ENCODE measurements around the gene SUOX.
A peak's percentile ranks its signal among the peaks of the same experiment; 100 is the strongest.
"Not testable (repeated sequence)": the region's sequence is repeated elsewhere in the genome, so short reads cannot be mapped to it uniquely, and the experiment has no call there.

SUOX gene

DNA sequence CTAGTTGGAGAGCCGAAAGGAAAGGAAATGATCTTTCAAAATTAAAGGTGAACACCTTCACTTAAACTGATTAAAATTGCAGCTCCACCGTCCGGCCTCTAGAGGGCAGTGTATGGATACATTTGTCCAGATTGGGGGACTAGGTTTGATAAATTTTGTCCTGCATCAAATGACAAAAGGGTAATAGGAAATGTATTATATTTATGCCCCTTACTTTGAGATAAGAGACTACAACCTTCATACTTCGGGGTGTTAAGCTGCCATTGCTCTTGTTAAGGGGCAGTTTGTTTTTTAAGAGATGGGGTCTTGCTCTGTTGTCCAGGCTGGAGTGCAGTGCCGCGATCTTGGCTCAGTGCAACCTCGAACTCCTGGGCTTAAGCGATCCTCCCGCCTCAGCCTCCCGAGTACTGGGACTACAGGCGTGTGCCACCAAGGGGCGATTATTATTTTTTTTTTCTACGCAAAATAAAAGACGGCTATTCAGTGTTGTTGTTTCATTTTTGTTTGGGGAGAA is 818 bp upstream of the SUOX start:
- peak; percentile 52 for DNase-seq (ENCODE audit: low spot score)
- Mint-ChIP-seq H3K36me3 (ENCODE audit: low read depth) (peaks cover 31% of the 10 kb centered on the region), H3K4me1 (ENCODE audit: low read depth) (peaks cover 32% of the 10 kb centered on the region), H3K9me3 (no peaks in the 10 kb centered on the region), H3K4me3 (peak overlapping the region; percentile 87), H3K27me3 (ENCODE audit: low read depth) (no peaks in the 10 kb centered on the region), H3K27ac (peak overlapping the region; percentile 57)

- H3K9me3 Mint-ChIP-seq, result no peaks in the 10 kb centered on the region
- no peaks in the 10 kb centered on the region for H3K27me3 Mint-ChIP-seq (ENCODE audit: low read depth)
- H3K4me3 Mint-ChIP-seq, result peak overlapping the region; percentile 87
- peaks cover 32% of the 10 kb centered on the region for H3K4me1 Mint-ChIP-seq (ENCODE audit: low read depth)
- DNase-seq (ENCODE audit: low spot score), result no peak
- peaks cover 23% of the 10 kb centered on the region for H3K36me3 Mint-ChIP-seq (ENCODE audit: low read depth)
- H3K27ac Mint-ChIP-seq, result peak overlapping the region; percentile 15
These were observed 421 bp downstream of the SUOX start for GRCh38 chr12:55997535-55997859.

DNA sequence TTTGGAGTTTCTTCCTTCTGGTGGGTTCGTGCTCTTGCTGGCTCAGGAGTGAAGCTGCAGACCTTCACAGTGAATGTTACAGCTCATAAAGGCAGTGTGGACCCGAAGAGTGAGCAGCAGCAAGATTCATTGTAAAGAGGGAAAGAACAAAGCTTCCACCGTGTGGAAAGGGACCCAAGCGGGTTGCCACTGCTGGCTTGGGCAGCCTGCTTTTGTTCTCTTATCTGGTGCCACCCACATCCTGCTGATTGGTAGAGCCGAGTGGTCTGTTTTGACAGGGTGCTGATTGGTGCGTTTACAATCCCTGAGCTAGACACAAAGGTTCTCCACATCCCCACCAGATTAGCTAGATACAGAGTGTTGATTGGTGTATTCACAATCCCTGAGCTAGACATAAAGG is 2.4 kb downstream of the SUOX start:
- DNase-seq (ENCODE audit: low spot score); H3K9me3 Mint-ChIP-seq; H3K27me3 Mint-ChIP-seq (ENCODE audit: low read depth); H3K36me3 Mint-ChIP-seq (ENCODE audit: low read depth): not testable (repeated sequence)
- peak overlapping the region; percentile 14 for H3K4me3 Mint-ChIP-seq
- H3K4me1 Mint-ChIP-seq (ENCODE audit: low read depth), result peaks cover 28% of the 10 kb centered on the region
- peak overlapping the region; percentile 47 for H3K27ac Mint-ChIP-seq

DNA sequence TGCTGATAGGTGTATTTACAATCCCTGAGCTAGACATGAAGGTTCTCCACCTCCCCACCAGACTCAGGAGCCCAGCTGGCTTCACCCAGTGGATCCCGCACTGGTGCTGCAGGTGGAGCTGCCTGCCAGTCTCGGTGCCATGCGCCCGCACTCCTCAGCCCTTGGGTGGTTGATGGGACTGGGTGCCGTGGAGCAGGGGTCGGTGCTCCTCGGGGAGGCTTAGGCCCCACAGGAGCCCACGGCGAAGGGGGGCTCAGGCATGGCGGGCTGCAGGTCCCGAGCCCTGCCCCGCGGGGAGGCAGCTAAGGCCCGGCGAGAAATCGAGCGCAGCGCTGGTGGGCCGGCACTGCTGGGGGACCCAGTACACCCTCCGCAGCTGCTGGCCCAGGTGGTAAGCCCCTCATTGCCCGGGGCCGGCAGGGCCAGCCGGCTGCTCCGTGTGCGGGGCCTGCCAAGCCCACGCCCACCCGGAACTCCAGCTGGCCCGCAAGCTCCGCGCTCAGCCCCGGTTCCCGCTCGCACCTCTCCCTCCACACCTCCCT is 3.0 kb downstream of the SUOX start:
- H3K27me3 Mint-ChIP-seq (ENCODE audit: low read depth); H3K27ac Mint-ChIP-seq; H3K36me3 Mint-ChIP-seq (ENCODE audit: low read depth); H3K9me3 Mint-ChIP-seq; DNase-seq (ENCODE audit: low spot score); H3K4me3 Mint-ChIP-seq: not testable (repeated sequence)
- peaks cover 28% of the 10 kb centered on the region for H3K4me1 Mint-ChIP-seq (ENCODE audit: low read depth)

GRCh38 chr12:56001487-56002100 is 4.5 kb downstream of the SUOX start:
- no peak for DNase-seq (ENCODE audit: low spot score)
- Mint-ChIP-seq H3K27ac (no peak overlapping the region), H3K36me3 (ENCODE audit: low read depth) (peaks cover 7% of the 10 kb centered on the region), H3K4me3 (no peak overlapping the region), H3K27me3 (ENCODE audit: low read depth) (no peaks in the 10 kb centered on the region), H3K4me1 (ENCODE audit: low read depth) (peaks cover 23% of the 10 kb centered on the region), H3K9me3 (no peaks in the 10 kb centered on the region)

DNA sequence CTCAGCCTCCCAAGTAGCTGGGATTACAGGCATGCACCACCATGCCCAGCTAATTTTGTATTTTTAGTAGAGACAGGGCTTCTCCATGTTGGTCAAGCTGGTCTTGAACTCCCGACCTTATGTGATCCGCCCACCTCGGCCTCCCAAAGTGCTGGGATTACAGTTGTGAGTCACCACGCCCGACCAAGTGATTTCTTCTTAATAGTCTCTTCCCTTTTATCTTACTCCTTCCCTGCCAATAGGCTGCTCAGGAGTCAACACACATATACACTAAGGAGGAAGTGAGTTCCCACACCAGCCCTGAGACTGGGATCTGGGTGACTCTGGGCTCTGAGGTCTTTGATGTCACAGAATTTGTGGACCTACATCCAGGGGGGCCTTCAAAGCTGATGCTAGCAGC is 6.3 kb downstream of the SUOX start:
- H3K4me1 Mint-ChIP-seq (ENCODE audit: low read depth), result peaks cover 21% of the 10 kb centered on the region
- not testable (repeated sequence) for H3K27me3 Mint-ChIP-seq (ENCODE audit: low read depth); H3K4me3 Mint-ChIP-seq; H3K36me3 Mint-ChIP-seq (ENCODE audit: low read depth); H3K27ac Mint-ChIP-seq; H3K9me3 Mint-ChIP-seq; DNase-seq (ENCODE audit: low spot score)

DNA sequence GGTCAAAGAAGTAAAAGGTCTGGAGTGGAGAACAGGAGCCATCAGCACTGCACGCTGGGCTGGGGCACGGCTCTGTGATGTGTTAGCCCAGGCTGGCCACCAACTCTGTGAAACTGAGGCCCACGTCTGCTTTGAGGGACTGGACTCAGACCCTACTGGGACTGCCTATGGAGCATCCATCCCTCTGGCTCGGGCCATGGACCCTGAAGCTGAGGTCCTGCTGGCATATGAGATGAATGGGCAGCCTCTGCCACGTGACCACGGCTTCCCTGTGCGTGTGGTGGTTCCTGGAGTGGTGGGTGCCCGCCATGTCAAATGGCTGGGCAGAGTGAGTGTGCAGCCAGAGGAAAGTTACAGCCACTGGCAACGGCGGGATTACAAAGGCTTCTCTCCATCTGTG is 7.1 kb downstream of the SUOX start:
- Mint-ChIP-seq H3K4me1 (ENCODE audit: low read depth) (peaks cover 22% of the 10 kb centered on the region), H3K27ac (peak overlapping the region; percentile 26), H3K36me3 (ENCODE audit: low read depth) (peaks cover 7% of the 10 kb centered on the region), H3K4me3 (no peak overlapping the region), H3K9me3 (no peaks in the 10 kb centered on the region), H3K27me3 (ENCODE audit: low read depth) (no peaks in the 10 kb centered on the region)
- no peak for DNase-seq (ENCODE audit: low spot score)

GRCh38 chr12:56007564-56008559 is 10.8 kb downstream of the SUOX start:
- no peaks in the 10 kb centered on the region for H3K27me3 Mint-ChIP-seq (ENCODE audit: low read depth)
- H3K27ac Mint-ChIP-seq, result peak overlapping the region; percentile 80
- H3K9me3 Mint-ChIP-seq, result no peaks in the 10 kb centered on the region
- H3K4me1 Mint-ChIP-seq (ENCODE audit: low read depth), result peaks cover 23% of the 10 kb centered on the region
- H3K4me3 Mint-ChIP-seq, result peak overlapping the region; percentile 82
- H3K36me3 Mint-ChIP-seq (ENCODE audit: low read depth), result peaks cover 1% of the 10 kb centered on the region
- peak; percentile 23 for DNase-seq (ENCODE audit: low spot score)

DNA sequence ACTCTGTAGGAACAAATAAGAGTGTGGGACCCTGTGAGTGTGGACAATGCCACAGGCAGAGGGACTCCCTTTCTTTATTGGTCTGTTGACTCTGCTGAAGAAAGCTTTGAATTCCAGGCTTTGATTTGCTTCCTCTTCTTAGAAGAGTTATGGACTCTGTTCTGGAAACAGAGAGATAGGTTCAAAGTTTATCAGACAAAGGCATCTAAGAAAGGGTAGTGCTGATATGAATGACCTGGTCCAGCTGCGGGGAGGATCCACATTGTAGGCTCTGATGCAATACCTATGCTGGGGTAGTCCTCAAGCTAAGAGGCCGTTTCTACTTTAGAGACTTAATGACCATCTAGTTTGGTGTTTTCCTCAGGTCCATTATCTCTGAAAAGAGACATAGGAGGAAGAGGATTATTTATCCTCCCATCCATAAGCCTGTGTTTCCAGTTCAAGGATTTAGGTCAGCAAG is 13.1 kb downstream of the SUOX start:
- Mint-ChIP-seq H3K36me3 (ENCODE audit: low read depth) (peaks cover 1% of the 10 kb centered on the region), H3K27me3 (ENCODE audit: low read depth) (no peaks in the 10 kb centered on the region), H3K27ac (no peak overlapping the region), H3K4me3 (no peak overlapping the region), H3K9me3 (no peaks in the 10 kb centered on the region), H3K4me1 (ENCODE audit: low read depth) (peaks cover 25% of the 10 kb centered on the region)
- no peak for DNase-seq (ENCODE audit: low spot score)

DNA sequence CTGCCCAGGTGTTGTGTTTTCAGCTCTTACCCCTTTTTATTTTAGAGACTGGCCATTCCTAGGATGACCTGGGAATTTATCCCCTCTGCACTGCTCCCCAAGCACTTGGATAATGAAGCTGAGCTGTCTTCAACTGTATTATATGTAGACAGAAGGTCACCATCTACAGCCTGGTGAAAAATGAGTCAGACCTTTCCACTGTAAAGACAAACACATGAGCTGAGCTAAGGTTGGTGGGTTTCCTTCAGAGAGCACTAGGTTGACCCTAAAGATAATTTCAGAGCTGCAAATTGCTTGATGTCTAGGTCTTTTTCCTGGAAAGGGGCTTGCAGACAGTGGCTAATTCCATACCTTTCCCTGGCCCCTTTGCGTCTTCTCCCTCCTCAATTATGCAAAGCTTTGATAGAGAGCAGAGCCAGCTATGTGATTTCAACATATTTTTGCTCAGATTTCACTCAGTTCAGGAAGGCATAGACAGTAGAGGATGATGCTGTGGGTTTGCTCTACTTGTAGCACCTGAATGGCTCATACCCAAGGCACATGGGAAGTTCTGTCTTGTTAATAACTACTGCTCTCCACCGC is 14.5 kb downstream of the SUOX start:
- Mint-ChIP-seq H3K4me1 (ENCODE audit: low read depth) (peaks cover 30% of the 10 kb centered on the region), H3K4me3 (no peak overlapping the region)

DNA sequence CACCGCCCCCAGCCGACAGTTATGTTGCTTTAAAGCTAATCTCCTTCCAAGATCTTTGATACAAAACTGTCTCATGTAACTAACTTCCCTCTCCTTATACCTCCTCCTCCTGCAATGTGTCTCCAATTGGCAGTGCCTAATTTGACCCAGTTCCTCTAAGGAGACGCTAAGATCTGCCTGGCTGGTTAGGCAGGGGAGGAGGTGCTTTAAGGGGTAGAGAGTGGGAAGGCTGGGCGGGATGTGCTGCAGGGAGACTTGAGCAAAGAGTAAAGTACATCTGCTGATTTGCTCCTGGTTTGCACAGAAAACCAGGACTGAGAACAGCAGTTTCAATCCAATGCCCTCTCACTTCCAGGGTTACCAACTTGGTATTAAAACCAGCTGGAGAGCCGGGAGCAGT is 16.4 kb downstream of the SUOX start:
- Mint-ChIP-seq H3K4me1 (ENCODE audit: low read depth) (peaks cover 21% of the 10 kb centered on the region), H3K4me3 (no peak overlapping the region), H3K9me3 (no peaks in the 10 kb centered on the region), H3K27ac (no peak overlapping the region), H3K36me3 (ENCODE audit: low read depth) (peaks cover 1% of the 10 kb centered on the region), H3K27me3 (ENCODE audit: low read depth) (no peaks in the 10 kb centered on the region)
- DNase-seq (ENCODE audit: low spot score), result no peak

More for the DNA sequence above, 14.5 kb downstream of the SUOX start:
- H3K36me3 Mint-ChIP-seq (ENCODE audit: low read depth), result peaks cover 1% of the 10 kb centered on the region
- H3K27me3 Mint-ChIP-seq (ENCODE audit: low read depth), result no peaks in the 10 kb centered on the region
- H3K9me3 Mint-ChIP-seq, result no peaks in the 10 kb centered on the region
- no peak overlapping the region for H3K27ac Mint-ChIP-seq
- DNase-seq (ENCODE audit: low spot score), result no peak

DNA sequence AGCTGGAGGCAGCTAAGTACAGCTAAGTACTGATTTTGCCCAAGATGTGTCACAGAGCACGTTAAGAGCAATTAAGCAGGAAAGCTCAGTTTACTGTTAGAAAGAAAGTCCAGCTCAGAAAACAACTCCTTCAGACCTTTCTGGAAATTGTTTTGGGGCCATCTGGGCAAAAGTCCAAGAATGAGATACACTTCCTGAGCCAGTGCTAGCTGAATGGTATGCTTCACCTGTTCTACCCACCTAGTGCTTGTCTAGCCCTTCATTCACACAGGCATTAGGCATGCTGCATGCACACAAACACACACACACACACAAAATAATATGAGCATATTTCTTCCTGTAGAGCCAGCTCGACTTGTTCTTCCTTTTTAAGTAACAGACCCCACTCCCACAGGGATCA is 17.1 kb downstream of the SUOX start:
- Mint-ChIP-seq H3K27me3 (ENCODE audit: low read depth) (no peaks in the 10 kb centered on the region), H3K9me3 (no peaks in the 10 kb centered on the region), H3K36me3 (ENCODE audit: low read depth) (peaks cover 1% of the 10 kb centered on the region), H3K4me3 (no peak overlapping the region), H3K4me1 (ENCODE audit: low read depth) (peaks cover 17% of the 10 kb centered on the region), H3K27ac (no peak overlapping the region)
- no peak for DNase-seq (ENCODE audit: low spot score)

DNA sequence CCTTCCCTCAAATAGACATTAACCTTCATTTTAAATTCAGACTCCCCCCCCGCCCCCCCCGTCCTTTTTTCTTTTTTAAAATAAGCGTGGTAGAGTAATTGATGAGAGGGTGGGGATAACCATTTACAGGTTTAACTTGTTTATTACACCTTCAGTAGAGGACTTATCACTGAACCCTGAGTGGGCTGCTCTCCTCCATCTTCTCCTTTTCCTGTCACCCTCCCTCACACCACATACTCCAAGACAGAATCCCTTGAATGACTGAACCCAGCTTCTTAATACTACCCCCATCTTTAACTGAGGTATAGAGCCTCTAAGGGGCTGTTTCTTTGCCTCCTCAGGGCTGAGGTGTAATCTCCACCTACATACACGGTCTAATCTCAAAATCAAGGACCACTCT is 20.1 kb downstream of the SUOX start:
- H3K4me1 Mint-ChIP-seq (ENCODE audit: low read depth), result peaks cover 23% of the 10 kb centered on the region
- H3K4me3 Mint-ChIP-seq, result no peak overlapping the region
- no peak overlapping the region for H3K27ac Mint-ChIP-seq
- H3K9me3 Mint-ChIP-seq, result no peaks in the 10 kb centered on the region
- H3K36me3 Mint-ChIP-seq (ENCODE audit: low read depth), result peaks cover 3% of the 10 kb centered on the region
- no peak for DNase-seq (ENCODE audit: low spot score)
- no peaks in the 10 kb centered on the region for H3K27me3 Mint-ChIP-seq (ENCODE audit: low read depth)

- no peak for DNase-seq (ENCODE audit: low spot score)
- H3K27me3 Mint-ChIP-seq (ENCODE audit: low read depth), result no peaks in the 10 kb centered on the region
- peaks cover 3% of the 10 kb centered on the region for H3K36me3 Mint-ChIP-seq (ENCODE audit: low read depth)
- H3K4me1 Mint-ChIP-seq (ENCODE audit: low read depth), result peaks cover 30% of the 10 kb centered on the region
- H3K27ac Mint-ChIP-seq, result no peak overlapping the region
- H3K4me3 Mint-ChIP-seq, result no peak overlapping the region
- no peaks in the 10 kb centered on the region for H3K9me3 Mint-ChIP-seq
These were observed 21.3 kb downstream of the SUOX start for GRCh38 chr12:56018356-56018755.

Data from T-helper 2 cell treated with Interferon-gamma antibody and Interleukin-4, amounts not matched to agents 5 μg/mL and 100 μg/mL, for 36 hours (primary cell).